GM06990 (cell line): ENCODE measurements around the gene FFAR3.
A peak's percentile ranks its signal among the peaks of the same experiment; 100 is the strongest.

ENCODE experiments used
- DNase-seq: peaks from one replicate; pipeline ENCODE4 v3.0.0-alpha.2; 2011; ENCODE audit not compliant: insufficient read length; ENCODE audit errors: extremely low read depth
- H3K27me3 ChIP-seq: replicated peaks from 2 replicates; pipeline ENCODE4 v1.6.0; 2011; ENCODE audit warnings: low read length; ENCODE audit not compliant: control insufficient read depth, insufficient read depth
- H3K36me3 ChIP-seq: 2 replicates; pipeline ENCODE4 v1.5.1; 2011; ENCODE audit warnings: low read length; ENCODE audit not compliant: control insufficient read depth, insufficient read depth
- H3K4me3 ChIP-seq: replicated peaks from 2 replicates; pipeline ENCODE4 v1.5.1; 2011; ENCODE audit warnings: low read depth, mild to moderate bottlenecking, control low read depth, low read length
- TF ChIP-seq, protein P1 (sequence below): IDR thresholded peaks from 2 replicates; pipeline ENCODE4 v1.5.1; 2011; ENCODE audit warnings: low read length, control low read depth, mild to moderate bottlenecking, inconsistent platforms; ENCODE audit not compliant: insufficient read depth, poor library complexity, severe bottlenecking

FFAR3 gene

DNA sequence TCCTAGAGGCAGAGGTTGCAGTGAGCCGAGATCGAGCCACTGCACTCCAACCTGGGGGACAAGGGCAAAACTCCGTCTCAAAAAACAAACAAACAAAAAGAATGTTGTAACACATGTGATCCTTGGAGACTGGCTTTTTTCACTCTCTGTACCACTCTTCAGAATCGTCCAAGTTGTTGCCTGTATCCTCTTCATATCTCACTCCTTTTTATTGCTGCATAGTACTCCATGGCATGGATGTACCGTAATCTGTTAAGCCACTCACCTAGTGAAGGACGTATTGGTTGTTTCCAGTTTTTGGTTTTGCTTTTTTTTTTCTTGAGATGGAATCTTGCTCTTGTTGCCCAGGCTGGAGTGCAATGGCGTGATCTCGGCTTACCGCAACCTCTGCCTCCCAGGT, 36.2 kb upstream of the FFAR3 start:
- H3K36me3 ChIP-seq = no peaks in the 10 kb centered on the region
- no peak overlapping the region for H3K4me3 ChIP-seq
- DNase-seq = no peak
- TF ChIP-seq, protein P1, sequence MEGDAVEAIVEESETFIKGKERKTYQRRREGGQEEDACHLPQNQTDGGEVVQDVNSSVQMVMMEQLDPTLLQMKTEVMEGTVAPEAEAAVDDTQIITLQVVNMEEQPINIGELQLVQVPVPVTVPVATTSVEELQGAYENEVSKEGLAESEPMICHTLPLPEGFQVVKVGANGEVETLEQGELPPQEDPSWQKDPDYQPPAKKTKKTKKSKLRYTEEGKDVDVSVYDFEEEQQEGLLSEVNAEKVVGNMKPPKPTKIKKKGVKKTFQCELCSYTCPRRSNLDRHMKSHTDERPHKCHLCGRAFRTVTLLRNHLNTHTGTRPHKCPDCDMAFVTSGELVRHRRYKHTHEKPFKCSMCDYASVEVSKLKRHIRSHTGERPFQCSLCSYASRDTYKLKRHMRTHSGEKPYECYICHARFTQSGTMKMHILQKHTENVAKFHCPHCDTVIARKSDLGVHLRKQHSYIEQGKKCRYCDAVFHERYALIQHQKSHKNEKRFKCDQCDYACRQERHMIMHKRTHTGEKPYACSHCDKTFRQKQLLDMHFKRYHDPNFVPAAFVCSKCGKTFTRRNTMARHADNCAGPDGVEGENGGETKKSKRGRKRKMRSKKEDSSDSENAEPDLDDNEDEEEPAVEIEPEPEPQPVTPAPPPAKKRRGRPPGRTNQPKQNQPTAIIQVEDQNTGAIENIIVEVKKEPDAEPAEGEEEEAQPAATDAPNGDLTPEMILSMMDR = no peak
- H3K27me3 ChIP-seq = no peaks in the 10 kb centered on the region

DNA sequence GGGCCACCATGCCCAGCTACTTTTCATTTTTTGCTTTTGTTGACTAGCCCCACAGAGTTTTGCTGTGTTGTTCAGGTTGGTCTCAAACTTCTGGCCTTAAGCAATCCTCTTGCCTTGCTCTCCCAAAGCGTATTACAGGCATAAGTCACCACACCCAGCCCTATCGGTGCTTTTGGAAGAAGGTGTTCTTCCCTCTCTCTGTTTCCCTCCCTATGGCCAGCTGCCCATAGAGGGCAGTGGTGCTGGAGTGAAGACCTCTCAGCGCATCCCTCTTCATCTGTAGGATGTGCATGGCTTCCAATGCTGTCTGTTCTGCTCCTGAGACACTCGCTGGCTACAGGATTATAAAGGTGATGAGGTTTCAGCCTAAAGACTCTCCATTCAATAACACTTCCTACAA, 30.6 kb upstream of the FFAR3 start:
- Histone ChIP-seq H3K4me3 (no peak overlapping the region), H3K36me3 (no peaks in the 10 kb centered on the region), H3K27me3 (no peaks in the 10 kb centered on the region)
- no peak for DNase-seq
- TF ChIP-seq, protein P1 = peak; percentile 33

DNA sequence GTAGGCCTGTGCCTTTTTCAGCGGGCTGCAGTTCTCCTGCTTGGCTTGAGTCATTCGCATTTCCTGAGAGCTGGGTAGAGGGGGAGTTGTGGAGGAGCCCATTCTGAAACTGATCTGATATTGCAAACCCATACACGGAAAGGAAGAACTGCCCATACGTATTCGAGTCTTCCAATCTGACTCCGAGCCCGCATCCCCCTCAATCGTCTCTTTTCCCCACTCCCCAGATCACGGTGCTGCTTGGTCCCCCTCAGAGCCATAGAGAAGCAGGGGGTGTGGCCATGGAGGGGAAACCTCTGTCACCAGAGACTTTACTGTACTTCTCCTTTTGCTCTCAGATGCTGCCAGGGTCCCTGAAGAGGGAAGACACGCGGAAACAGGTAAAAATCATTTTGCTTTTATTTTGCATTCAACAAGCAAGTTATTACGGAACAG, 29.4 kb upstream of the FFAR3 start, which contains the start of gene CD22:
CD22 (plus strand) TSS at position 337 of the 435 bp plus-strand sequence. CDS start 2,854 bp downstream, outside the sequence.
- peak; percentile 76 for DNase-seq
- H3K4me3 ChIP-seq = peak within 1 kb of the TSS; percentile 71
- TF ChIP-seq, protein P1 = no peak

DNA sequence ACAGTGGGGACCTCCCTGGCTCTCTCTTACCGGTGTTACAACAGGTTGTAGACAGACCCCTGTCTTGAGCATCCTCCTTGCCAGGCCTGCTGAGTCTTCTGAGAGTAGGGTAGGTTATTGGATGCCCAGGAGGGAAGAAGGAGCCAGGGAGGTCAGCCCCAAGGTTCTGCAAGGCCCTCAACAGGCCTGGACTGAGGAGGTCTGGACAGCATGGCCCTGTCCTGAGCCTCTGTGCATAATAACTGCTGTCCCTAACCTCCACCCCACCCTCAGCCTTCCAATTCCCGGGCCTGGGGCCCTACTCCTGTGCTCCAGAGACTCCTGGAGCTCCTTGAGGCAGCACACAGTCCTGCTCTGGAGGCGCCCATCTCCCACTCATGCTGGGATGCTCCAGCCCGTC, 28.9 kb upstream of the FFAR3 start:
- TF ChIP-seq, protein P1 = no peak
- Histone ChIP-seq H3K4me3 (peak overlapping the region; percentile 71), H3K27me3 (no peaks in the 10 kb centered on the region), H3K36me3 (peaks cover 6% of the 10 kb centered on the region)
- no peak for DNase-seq

More for the DNA sequence above, 29.4 kb upstream of the FFAR3 start, which contains the start of gene CD22:
- Histone ChIP-seq H3K36me3 (peaks cover 6% of the 10 kb centered on the region), H3K27me3 (no peaks in the 10 kb centered on the region)

DNA sequence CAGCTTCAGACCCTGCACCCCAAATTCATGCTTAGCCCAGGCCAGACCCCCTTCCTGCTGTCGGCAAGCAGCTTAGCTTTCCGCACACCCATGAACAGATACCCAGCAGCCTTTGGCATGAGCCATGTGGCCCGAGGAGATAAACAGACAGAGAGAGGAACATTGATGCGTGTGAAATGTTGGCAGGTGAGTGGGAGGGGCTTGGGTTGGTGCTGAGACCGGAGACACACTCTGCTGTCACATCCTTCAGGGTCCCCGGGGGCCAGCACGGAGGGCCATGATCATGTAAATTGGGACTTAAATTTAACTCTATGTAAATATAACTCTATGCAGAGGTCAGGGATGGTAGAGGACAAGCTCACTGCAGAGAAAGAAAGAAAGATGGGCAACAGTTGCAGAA, 27.8 kb upstream of the FFAR3 start:
- TF ChIP-seq, protein P1 = no peak
- Histone ChIP-seq H3K36me3 (peaks cover 6% of the 10 kb centered on the region), H3K4me3 (peak overlapping the region; percentile 71), H3K27me3 (no peaks in the 10 kb centered on the region)
- peak; percentile 82 for DNase-seq
